ENCODE data around the gene MICAL3. TPM values are rescaled to one million over a fixed set of nuclear protein-coding genes. Genes with fewer than 3 reads are reported as not detected.

Gene MICAL3
- total RNA-seq, 4 donors from 2014 or later: 6.0 to 9.8 (median 8.1) TPM

GRCh38 chr22:17884893-17885292 lies 139.5 kb downstream of the MICAL3 start:
- DNase-seq (no peak), ATAC-seq (no peak)
- no peaks in the 10 kb centered on the region for H3K9me3 ChIP-seq
- in situ Hi-C loops (cut with MboI; ENCODE audit: low sequenced_read_pairs in 4 of 4) (no loop called here), intact Hi-C loops (cut with DNase I; ENCODE audit: low total_unique reads) (no loop called here)
- no peak overlapping the region for H3K4me3 ChIP-seq
- H3K4me1 ChIP-seq: peaks cover 56 to 62% of the 10 kb centered on the region in 2 donors
- peak overlapping the region in 2 of 4 donors; percentile 72 to 82 for H3K27ac ChIP-seq
- no peak for TF ChIP-seq POLR2A (IDR thresholded peaks at IDR 0.05)
- no peak for TF ChIP-seq CTCF (IDR thresholded peaks at IDR 0.05 in 4 of 5, conservative IDR thresholded peaks at IDR 0.05 in 1 of 5)
- no peaks in the 10 kb centered on the region for H3K27me3 ChIP-seq
- no peaks in the 10 kb centered on the region for H3K36me3 ChIP-seq

- Histone ChIP-seq H3K9me3 (no peaks in the 10 kb centered on the region), H3K36me3 (no peaks in the 10 kb centered on the region), H3K27me3 (no peaks in the 10 kb centered on the region), H3K4me1 (peaks cover 48 to 61% of the 10 kb centered on the region in 2 donors), H3K27ac (peak overlapping the region; percentile 66 to 82 (median 74)), H3K4me3 (no peak overlapping the region)
- intact Hi-C loops (cut with DNase I; ENCODE audit: low total_unique reads) (no loop called here), in situ Hi-C loops (cut with MboI; ENCODE audit: low sequenced_read_pairs in 4 of 4) (no loop called here)
- DNase-seq: peak in 1 of 2 donors; percentile 30
- no peak for TF ChIP-seq POLR2A (IDR thresholded peaks at IDR 0.05)
- TF ChIP-seq CTCF (IDR thresholded peaks at IDR 0.05 in 4 of 5, conservative IDR thresholded peaks at IDR 0.05 in 1 of 5): no peak
- no peak for ATAC-seq
Measured at GRCh38 chr22:17884084-17884483, 140.3 kb downstream of the MICAL3 start.

- H3K27me3 ChIP-seq: no peaks in the 10 kb centered on the region
- intact Hi-C loops (cut with DNase I; ENCODE audit: low total_unique reads): no loop called here
- no peak for ATAC-seq
- no peaks in the 10 kb centered on the region for H3K9me3 ChIP-seq
- peak overlapping the region; percentile 66 to 82 (median 74) for H3K27ac ChIP-seq
- in situ Hi-C loops (cut with MboI; ENCODE audit: low sequenced_read_pairs in 4 of 4): no loop called here
- no peak overlapping the region for H3K4me3 ChIP-seq
- no peak for DNase-seq
- H3K4me1 ChIP-seq: peaks cover 40 to 54% of the 10 kb centered on the region in 2 donors
- H3K36me3 ChIP-seq: no peaks in the 10 kb centered on the region
- TF ChIP-seq CTCF (IDR thresholded peaks at IDR 0.05 in 4 of 5, conservative IDR thresholded peaks at IDR 0.05 in 1 of 5) (no peak), POLR2A (IDR thresholded peaks at IDR 0.05) (no peak)
Measured at GRCh38 chr22:17883356-17883755, 141.0 kb downstream of the MICAL3 start.

GRCh38 chr22:17882727-17883126 lies 141.6 kb downstream of the MICAL3 start:
- H3K4me1 ChIP-seq: peaks cover 36 to 51% of the 10 kb centered on the region in 2 donors
- H3K4me3 ChIP-seq: no peak overlapping the region
- DNase-seq: peak in 1 of 2 donors; percentile 82
- no peaks in the 10 kb centered on the region for H3K9me3 ChIP-seq
- TF ChIP-seq POLR2A (IDR thresholded peaks at IDR 0.05): no peak
- no peak for TF ChIP-seq CTCF (IDR thresholded peaks at IDR 0.05 in 4 of 5, conservative IDR thresholded peaks at IDR 0.05 in 1 of 5)
- H3K27ac ChIP-seq: peak overlapping the region; percentile 66 to 82 (median 74)
- H3K27me3 ChIP-seq: no peaks in the 10 kb centered on the region
- intact Hi-C loops (cut with DNase I; ENCODE audit: low total_unique reads): no loop called here
- no peaks in the 10 kb centered on the region for H3K36me3 ChIP-seq
- peak; percentile 8 to 71 for ATAC-seq
- in situ Hi-C loops (cut with MboI; ENCODE audit: low sequenced_read_pairs in 4 of 4): no loop called here

GRCh38 chr22:17882162-17882561 lies 142.2 kb downstream of the MICAL3 start:
- Histone ChIP-seq H3K4me3 (no peak overlapping the region), H3K36me3 (no peaks in the 10 kb centered on the region), H3K9me3 (no peaks in the 10 kb centered on the region), H3K27ac (peak overlapping the region; percentile 66 to 82 (median 74)), H3K4me1 (peaks cover 36 to 51% of the 10 kb centered on the region in 2 donors), H3K27me3 (no peaks in the 10 kb centered on the region)
- TF ChIP-seq CTCF (IDR thresholded peaks at IDR 0.05 in 4 of 5, conservative IDR thresholded peaks at IDR 0.05 in 1 of 5) (no peak), POLR2A (IDR thresholded peaks at IDR 0.05) (no peak)
- ATAC-seq: peak; percentile 55 to 66
- DNase-seq: peak; percentile 60 to 69
- intact Hi-C loops (cut with DNase I; ENCODE audit: low total_unique reads) (no loop called here), in situ Hi-C loops (cut with MboI; ENCODE audit: low sequenced_read_pairs in 4 of 4) (no loop called here)
